Activated CD8-positive, alpha-beta memory T cell treated with anti-CD3 and anti-CD28 coated beads, Interleukin-2, amount 50 U/mL, for 4 hours (primary cell): ENCODE data around the gene BEND4.
"Not testable (repeated sequence)": the region's sequence is repeated elsewhere in the genome, so short reads cannot be mapped to it uniquely, and the experiment has no call there.

Experiments
- DNase-seq: peaks from one replicate; pipeline ENCODE4 v3.0.0-alpha.2; 2020

BEND4 gene

GRCh38 chr4:42152507-42153504 lies at the start of gene BEND4:
BEND4 (minus strand) TSS chr4:42152655; CDS start chr4:42152143, 512 bp downstream.
- DNase-seq = peak; percentile 36

DNA sequence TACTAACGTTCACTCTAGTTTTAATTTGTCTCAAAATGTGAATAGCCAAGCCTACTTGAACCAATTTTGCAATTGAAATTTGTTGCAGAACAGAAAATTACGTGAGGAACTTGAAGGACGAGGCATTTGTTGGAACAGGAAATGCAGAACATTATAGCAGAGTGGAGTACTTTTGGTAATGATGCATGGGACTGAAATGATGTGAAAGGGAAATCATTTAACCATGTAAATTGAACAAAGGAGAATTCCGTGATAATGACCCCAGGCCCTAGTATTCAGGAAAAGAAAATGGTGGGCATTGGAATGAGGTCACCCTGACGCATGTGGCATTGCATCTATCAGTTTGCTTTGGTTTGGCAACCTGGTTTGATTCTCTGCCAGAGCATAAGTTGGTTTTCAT lies 44.9 kb upstream of the BEND4 start:
- no peak for DNase-seq

GRCh38 chr4:42172921-42173320 lies 20.5 kb upstream of the BEND4 start:
- DNase-seq = no peak

- DNase-seq = no peak
Measured at GRCh38 chr4:42172128-42172790, 19.8 kb upstream of the BEND4 start.

- DNase-seq = no peak
Measured at GRCh38 chr4:42167709-42168108, 15.3 kb upstream of the BEND4 start.

GRCh38 chr4:42166186-42166585 lies 13.7 kb upstream of the BEND4 start:
- not testable (repeated sequence) for DNase-seq

DNA sequence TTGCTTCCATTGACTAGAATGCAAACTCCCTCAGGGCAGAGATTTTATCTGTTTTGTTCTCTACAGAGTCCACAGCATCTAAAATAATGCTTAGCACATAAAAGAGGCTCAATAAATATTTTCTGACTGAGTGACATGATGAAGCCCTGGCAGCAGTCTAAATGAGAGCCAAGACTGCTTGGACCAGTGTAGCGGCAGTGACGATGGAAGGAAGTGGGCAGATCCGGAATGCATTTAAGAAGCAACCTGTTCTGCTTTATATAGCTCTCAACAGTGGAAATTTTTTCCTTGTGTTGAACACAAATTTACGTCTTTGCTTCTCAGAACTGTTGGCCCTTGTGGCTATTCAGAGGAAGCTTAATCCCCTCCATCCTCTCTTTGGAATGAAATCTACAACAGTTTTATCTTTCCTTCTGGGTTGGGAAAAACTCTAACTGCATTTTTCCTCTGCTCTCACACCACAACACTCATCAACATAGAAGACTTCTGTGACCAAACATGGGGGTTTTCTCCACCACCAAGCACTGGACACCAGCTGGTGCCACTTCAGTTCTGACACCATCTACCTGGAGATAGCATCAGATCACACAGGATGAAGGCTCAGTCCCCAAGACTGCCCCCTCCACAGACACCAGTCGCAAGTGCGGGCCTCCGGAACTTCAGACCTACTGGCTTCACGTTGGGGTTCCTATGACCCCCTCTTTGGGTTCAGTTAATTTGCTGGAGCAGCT lies 7.0 kb upstream of the BEND4 start:
- DNase-seq = no peak

DNA sequence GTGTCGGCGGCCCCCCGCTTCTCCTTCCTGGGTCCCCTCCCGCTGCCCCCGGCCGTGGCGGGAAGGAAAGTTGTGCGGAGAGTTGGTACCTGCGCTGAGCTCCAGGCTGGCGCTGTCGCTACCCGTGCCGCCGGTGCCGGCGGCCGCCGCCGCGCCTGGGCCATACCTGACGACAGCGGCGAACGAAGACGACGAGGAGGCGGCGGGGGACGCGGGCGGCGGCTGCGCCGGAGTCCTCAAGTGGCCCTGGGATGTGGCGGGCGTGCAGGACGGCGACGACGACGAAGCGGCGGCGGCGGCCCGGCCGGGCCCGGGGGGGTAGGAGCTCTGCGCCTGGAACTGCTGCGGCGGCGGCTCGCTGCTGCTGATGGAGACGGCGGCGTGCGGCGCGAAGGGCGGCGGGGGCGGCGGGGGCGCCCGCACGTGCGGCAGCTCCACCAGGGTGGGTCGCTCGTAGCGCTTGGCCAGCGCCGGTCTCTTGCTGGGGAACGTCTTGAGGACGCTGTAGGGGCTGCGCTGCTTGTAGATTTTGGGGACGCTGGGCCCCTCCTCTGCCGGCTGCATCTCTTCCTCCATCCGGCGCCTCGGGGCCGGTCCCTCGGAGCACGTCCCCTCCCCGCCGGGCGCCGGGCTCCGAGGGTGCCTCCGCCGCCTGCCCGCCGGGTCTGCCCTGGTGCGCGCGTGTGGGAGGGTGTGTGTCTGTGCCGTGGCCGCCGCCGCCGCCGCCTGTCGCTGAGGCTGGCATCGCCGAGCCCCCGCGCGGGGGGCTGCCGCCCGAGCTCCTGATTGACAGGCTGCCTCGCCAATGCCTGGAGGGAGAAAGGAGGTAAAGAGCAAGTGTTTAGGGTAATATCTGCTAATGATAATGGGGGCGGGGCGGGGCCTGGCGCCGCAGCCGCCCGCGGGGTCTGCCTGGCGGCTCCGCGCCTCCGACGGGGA lies 618 bp downstream of the BEND4 start:
- peak; percentile 57 for DNase-seq

DNA sequence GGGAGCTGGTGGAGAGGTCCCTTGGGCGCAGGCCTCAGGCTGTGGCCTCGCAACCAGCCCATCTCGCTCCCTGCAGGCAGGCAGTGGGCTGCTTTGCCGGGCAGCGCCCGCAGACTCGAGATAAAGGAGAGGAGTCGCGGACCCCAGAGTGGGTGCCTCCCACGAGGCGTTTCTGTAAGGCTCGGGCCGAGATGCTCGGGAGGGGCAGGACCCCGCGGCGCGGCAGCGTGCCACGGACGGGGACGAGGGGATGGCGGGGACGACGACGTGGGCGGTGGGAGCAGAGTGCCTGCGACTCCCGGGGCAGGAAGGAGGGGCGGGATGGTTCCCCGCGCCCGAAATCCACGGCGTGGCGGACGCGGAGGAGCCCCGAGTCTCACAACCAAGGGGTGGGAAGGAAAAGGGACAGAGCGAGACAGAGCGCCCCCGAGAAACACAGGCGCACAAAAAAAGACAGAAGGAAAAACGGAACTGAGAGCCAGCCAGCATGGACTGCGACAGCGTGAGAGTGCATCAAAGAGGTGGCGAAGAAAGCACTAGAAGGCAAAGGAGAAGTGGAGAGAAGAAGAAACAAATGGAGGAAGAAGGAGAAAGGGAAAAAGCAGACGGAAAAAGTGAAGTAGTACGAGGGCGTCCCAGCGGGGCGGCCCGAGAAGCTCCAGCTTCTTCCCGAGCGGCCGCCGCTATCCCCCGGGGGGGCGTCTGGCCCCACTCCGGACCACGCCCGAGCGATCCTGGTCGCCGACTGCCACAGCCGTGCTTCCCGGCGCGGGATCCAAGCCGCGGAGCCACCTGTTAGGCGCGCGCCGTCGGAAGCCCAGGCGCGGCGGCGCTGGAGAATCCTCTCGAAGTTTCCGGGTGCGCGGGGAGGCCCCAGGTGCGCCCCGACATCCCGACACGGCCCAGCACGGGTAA lies 1.5 kb downstream of the BEND4 start:
- DNase-seq = peak; percentile 18

- DNase-seq = no peak
Measured at GRCh38 chr4:42149004-42149403, 3.5 kb downstream of the BEND4 start.

- DNase-seq = no peak
Measured at GRCh38 chr4:42148425-42148824, 4.0 kb downstream of the BEND4 start.

- DNase-seq = no peak
Measured at GRCh38 chr4:42144028-42144427, 8.4 kb downstream of the BEND4 start.

DNA sequence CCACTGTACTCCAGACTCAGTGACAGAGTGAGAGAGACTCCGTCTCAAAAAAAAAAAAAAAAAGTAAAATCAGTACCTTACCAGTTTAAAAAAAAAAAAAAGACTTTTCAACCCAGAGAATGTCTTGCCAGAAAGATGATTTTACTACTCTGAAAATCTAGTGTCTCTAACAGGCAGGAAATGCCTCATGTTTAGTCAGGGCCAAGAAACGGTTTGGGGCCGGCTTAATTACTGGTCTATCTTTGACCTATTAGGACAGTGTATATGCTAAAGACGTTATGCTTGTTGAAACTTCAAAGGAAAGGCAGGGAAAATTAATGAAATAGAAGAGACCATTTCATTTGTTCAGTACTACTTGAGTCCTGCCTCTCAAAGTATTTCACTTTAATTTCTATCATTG lies 9.9 kb downstream of the BEND4 start:
- DNase-seq = no peak

GRCh38 chr4:42136371-42136770 lies 16.1 kb downstream of the BEND4 start:
- no peak for DNase-seq

DNA sequence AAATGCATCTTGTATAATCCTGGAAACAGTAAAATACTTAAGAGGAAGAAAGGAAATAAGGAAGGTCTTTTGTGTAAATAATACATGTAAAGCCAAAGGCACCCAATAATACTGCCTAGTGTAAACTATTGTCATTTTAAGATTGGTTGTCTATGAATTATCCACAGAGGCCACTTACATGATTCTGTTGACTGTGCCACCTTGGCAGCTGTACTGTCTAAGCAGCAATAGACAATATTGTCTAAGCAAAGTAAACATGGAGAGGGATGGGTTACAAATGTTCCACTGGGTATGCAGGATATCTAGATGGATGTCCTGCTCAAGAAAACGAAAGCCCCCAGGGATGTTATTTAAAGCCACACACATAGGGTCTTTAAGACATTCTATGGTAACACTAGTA lies 19.4 kb downstream of the BEND4 start:
- no peak for DNase-seq

GRCh38 chr4:42132099-42132498 lies 20.4 kb downstream of the BEND4 start:
- no peak for DNase-seq

DNA sequence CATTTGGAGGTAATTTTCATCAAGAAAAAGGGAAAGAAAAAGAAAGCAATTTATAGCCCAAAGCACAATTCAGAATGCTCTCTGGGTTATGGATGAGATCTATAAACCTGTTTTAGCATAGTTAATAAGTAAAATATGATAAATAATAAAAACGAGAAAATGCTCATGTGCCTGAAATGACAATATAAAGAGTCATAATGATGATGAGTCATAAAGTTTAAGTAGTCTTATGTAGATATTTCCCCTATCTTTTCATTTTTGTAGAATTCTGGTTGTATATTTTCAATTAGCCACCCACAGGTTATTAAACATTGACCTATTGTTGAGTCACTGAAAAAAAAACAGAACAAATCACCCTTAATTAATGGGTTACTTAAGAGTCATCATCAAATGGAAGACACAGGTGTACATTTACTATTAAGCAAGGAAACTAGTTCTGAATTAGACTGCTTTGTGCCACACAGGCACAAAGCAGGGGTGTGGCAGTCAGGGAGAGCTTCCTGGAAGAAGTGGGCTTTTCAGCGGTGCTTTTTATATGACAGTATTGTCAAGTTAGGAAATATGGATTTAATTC lies 29.3 kb downstream of the BEND4 start:
- no peak for DNase-seq

- no peak for DNase-seq
Measured at GRCh38 chr4:42122237-42122636, 30.2 kb downstream of the BEND4 start.

DNA sequence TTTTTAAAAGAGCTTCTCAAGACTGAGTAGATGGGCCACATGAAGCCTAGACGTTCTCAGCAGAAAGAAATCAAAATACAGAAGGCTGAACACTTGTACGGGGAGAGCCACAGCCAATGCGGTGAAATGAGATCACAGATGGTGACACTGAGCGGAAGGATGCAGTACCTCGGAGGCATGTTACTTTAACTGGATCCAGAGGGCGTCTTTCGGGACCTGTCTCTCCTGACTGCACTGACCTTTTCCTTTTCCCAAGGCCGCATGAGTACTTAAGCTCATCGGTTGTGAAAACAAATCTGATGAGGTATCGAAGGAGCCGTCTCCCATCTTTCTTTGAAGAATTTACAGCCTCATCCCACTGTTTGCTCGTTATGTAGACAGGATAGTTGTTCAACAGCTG lies 32.6 kb downstream of the BEND4 start:
- DNase-seq = no peak

GRCh38 chr4:42112846-42113245 lies 39.6 kb downstream of the BEND4 start:
- DNase-seq = no peak

- no peak for DNase-seq
Measured at GRCh38 chr4:42104521-42104920, 47.9 kb downstream of the BEND4 start.
